Ovary (tissue), 3 donors: ENCODE data around the gene SEC23B.

ENCODE experiments used
- CTCF ChIP-seq, 3 donors: fragments of 450-650 bp in 2 of 3; fragments of 200-600 bp in 1 of 3; IDR thresholded peaks; one replicate each; pipeline versions ENCODE4 v1.5.1 to v1.8.0; 2016 to 2022; ENCODE audit warnings: antibody characterized with exemption in 3 of 3, mild to moderate bottlenecking in 1 of 3
- POLR2A ChIP-seq: fragments of 450-650 bp; IDR thresholded peaks from one replicate; pipeline ENCODE4 v1.6.1; 2017; ENCODE audit warnings: antibody characterized with exemption, mild to moderate bottlenecking, moderate library complexity
- donor health status: DM: no; HTN: no; CAD: no.

- no peak for TF ChIP-seq CTCF (IDR thresholded peaks at IDR 0.05)
- no peak for TF ChIP-seq POLR2A
These were observed 46.0 kb downstream of the SEC23B start for GRCh38 chr20:18553746-18554145.
